PC-9 (cell line): Measurements from ENCODE around the gene SERINC5. TPM values are rescaled to one million over a fixed set of nuclear protein-coding genes. Genes with fewer than 3 reads are reported as not detected.

Source experiments
- BruUV-seq: library from RNA; stranded (reverse); fragments of 400-500 nt; replicated peaks from 2 replicates; lab custom pipeline; 2021; lab: Mats Ljungman, UMichigan
- CTCF ChIA-PET: fragments of 300-600 bp; sonication (Branson Sonifier 250); formaldehyde crosslinking; loops from one replicate; lab custom pipeline; 2022; ENCODE audit warnings: antibody characterized with exemption; lab: Charles Lee
- POLR2A ChIA-PET: fragments of 300-600 bp; sonication (Branson Sonifier 250); formaldehyde crosslinking; loops from one replicate; lab custom pipeline; 2022; ENCODE audit warnings: antibody characterized with exemption; ENCODE audit not compliant: unreplicated experiment; lab: Charles Lee
- DNase-seq, 2 experiments: peaks; one replicate each; pipeline versions ENCODE4 v3.0.0 to v3.0.0-alpha.2; 2015 to 2022; ENCODE audit warnings: mixed read lengths in 1 of 2
- H2AFZ ChIP-seq: fragments of 200-600 bp; sonication (generic); 2 replicates; pipeline ENCODE4 v1.8.1; 2017; ENCODE audit warnings: antibody characterized with exemption
- H3F3A ChIP-seq: fragments of 200-600 bp; sonication (generic); 2 replicates; pipeline ENCODE4 v1.8.1; 2017; ENCODE audit warnings: antibody characterized with exemption, mild to moderate bottlenecking, low read depth; ENCODE audit not compliant: insufficient read depth
- H3K27ac ChIP-seq: fragments of 200-600 bp; sonication (generic); 2 replicates; pipeline ENCODE4 v1.6.1; 2016; ENCODE audit warnings: mixed run types
- H3K27me3 ChIP-seq: fragments of 200-600 bp; sonication (generic); 2 replicates; pipeline ENCODE4 v1.6.1; 2016; ENCODE audit warnings: low read depth, mixed run types; ENCODE audit not compliant: insufficient read depth
- H3K36me3 ChIP-seq: fragments of 200-600 bp; sonication (generic); 2 replicates; pipeline ENCODE4 v1.6.1; 2016; ENCODE audit warnings: low read depth, mixed run types
- H3K4me1 ChIP-seq: fragments of 200-600 bp; sonication (generic); replicated peaks from 2 replicates; pipeline ENCODE4 v1.6.1; 2016; ENCODE audit warnings: mixed run types; ENCODE audit not compliant: insufficient read depth
- H3K4me2 ChIP-seq: fragments of 200-600 bp; sonication (generic); 2 replicates; pipeline ENCODE4 v1.6.1; 2017; ENCODE audit warnings: mixed run types
- H3K4me3 ChIP-seq: fragments of 200-600 bp; sonication (generic); 2 replicates; pipeline ENCODE4 v1.6.1; 2016; ENCODE audit warnings: mixed run types
- H3K79me2 ChIP-seq: fragments of 200-600 bp; sonication (generic); 2 replicates; pipeline ENCODE4 v1.6.1; 2017; ENCODE audit warnings: low read depth, mixed run types
- H3K9me2 ChIP-seq: fragments of 200-600 bp; sonication (generic); 2 replicates; pipeline ENCODE4 v1.8.1; 2017; ENCODE audit warnings: mild to moderate bottlenecking; ENCODE audit not compliant: insufficient read depth
- H3K9me3 ChIP-seq: fragments of 200-600 bp; sonication (generic); 2 replicates; pipeline ENCODE4 v1.8.1; 2016; ENCODE audit warnings: low read depth; ENCODE audit not compliant: insufficient read depth
- H4K20me1 ChIP-seq: fragments of 200-600 bp; sonication (generic); 2 replicates; pipeline ENCODE4 v1.8.1; 2017; ENCODE audit not compliant: insufficient read depth
- EZH2 ChIP-seq: fragments of 200-600 bp; sonication (generic); IDR thresholded peaks from 2 replicates; pipeline ENCODE4 v1.8.0; 2017; ENCODE audit warnings: antibody characterized with exemption, low read depth
- intact Hi-C: fragments of 100-400 bp; cut with micrococcal nuclease; formaldehyde crosslinking; loops from one replicate; pipeline ENCODE4 v1.10.0; 2022; ENCODE audit not compliant: unreplicated experiment
- total RNA-seq: library from RNA; stranded (reverse); gene quantifications from 2 replicates; pipeline ENCODE4 v1.2.3, GENCODE V29; 2021
- TF ChIP-seq, protein P1 (sequence below): fragments of 200-600 bp; sonication (generic); conservative IDR thresholded peaks from 2 replicates; pipeline ENCODE4 v1.6.1; 2017; ENCODE audit warnings: mixed run types, antibody characterized with exemption, mild to moderate bottlenecking, moderate library complexity

The SERINC5 gene
- total RNA-seq, 1 experiment from 2014 or later = 68.8 TPM

DNA sequence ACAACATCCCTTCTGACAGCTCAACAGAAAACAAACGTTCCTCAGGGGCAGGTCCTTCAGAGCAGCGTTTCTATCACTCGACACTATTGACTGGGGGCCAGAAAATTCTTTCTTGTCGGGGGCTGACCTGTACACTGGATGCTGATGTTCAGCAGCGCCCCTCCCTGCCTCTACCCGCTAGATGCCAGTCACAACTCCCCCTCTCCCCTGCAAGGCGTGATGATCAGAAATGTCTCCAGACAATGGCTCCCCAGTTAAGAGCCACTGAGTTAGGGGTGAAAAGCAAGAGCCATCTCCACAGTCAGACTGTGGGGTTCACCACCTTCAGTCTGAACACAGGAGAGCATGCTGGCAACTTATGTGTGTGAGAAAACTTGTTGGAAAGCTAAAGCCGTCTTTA lies 39.8 kb downstream of the SERINC5 start:
- TF ChIP-seq, protein P1, sequence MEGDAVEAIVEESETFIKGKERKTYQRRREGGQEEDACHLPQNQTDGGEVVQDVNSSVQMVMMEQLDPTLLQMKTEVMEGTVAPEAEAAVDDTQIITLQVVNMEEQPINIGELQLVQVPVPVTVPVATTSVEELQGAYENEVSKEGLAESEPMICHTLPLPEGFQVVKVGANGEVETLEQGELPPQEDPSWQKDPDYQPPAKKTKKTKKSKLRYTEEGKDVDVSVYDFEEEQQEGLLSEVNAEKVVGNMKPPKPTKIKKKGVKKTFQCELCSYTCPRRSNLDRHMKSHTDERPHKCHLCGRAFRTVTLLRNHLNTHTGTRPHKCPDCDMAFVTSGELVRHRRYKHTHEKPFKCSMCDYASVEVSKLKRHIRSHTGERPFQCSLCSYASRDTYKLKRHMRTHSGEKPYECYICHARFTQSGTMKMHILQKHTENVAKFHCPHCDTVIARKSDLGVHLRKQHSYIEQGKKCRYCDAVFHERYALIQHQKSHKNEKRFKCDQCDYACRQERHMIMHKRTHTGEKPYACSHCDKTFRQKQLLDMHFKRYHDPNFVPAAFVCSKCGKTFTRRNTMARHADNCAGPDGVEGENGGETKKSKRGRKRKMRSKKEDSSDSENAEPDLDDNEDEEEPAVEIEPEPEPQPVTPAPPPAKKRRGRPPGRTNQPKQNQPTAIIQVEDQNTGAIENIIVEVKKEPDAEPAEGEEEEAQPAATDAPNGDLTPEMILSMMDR = no peak
- TF ChIP-seq EZH2 = no peak
- ChIA-PET POLR2A (no interaction called here), CTCF (no interaction called here)
- no peak for DNase-seq
- peaks cover 29% of the 10 kb centered on the region for H3F3A ChIP-seq
- BruUV-seq = no TSS peak
- no peaks in the 10 kb centered on the region for H3K9me2 ChIP-seq
- H3K4me1 ChIP-seq = peaks cover 52% of the 10 kb centered on the region
- H2AFZ ChIP-seq = no peak overlapping the region
- intact Hi-C loops = no loop called here
- H3K27me3 ChIP-seq = no peaks in the 10 kb centered on the region
- H3K36me3 ChIP-seq = peaks cover 18% of the 10 kb centered on the region
- H3K9me3 ChIP-seq = no peaks in the 10 kb centered on the region
- no peaks in the 10 kb centered on the region for H4K20me1 ChIP-seq
- peak overlapping the region; percentile 88 for H3K27ac ChIP-seq
- no peak overlapping the region for H3K4me3 ChIP-seq
- peaks cover 85% of the 10 kb centered on the region for H3K79me2 ChIP-seq
- H3K4me2 ChIP-seq = no peak overlapping the region

DNA sequence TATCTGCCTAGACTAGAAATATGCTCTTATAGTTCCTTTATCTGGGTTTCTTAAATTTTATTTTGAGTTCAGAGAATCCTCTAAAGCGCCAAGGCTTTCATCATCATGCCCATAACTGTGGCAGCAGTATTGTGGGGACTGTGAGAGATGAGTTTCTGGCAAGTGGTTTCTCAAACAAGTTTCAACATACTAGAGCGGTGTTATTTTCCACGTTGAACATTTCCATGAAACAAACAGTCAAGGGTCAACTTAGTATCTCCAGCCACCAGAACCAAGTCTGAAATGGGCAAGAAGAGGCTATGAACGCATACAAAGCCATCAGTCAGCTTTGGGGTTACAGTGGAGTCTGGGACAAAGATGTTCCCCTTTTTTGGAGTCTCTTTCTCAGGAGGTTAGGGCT lies 40.3 kb downstream of the SERINC5 start:
- no peak for TF ChIP-seq EZH2
- TF ChIP-seq, protein P1 = no peak
- Histone ChIP-seq H3K27me3 (no peaks in the 10 kb centered on the region), H3F3A (peaks cover 29% of the 10 kb centered on the region), H3K4me3 (no peak overlapping the region), H3K36me3 (peaks cover 21% of the 10 kb centered on the region), H3K9me2 (no peaks in the 10 kb centered on the region), H4K20me1 (no peaks in the 10 kb centered on the region), H3K9me3 (no peaks in the 10 kb centered on the region), H3K4me2 (peak overlapping the region; percentile 65; the same call in 1 of the 2 replicates), H3K79me2 (peaks cover 86% of the 10 kb centered on the region), H2AFZ (no peak overlapping the region), H3K4me1 (peaks cover 49% of the 10 kb centered on the region), H3K27ac (peak overlapping the region; percentile 88)
- POLR2A ChIA-PET = no interaction called here
- CTCF ChIA-PET = no interaction called here
- no TSS peak for BruUV-seq
- no peak for DNase-seq
- intact Hi-C loops = loop anchor here (2.0 kb wide), 1 partner anchor 29 kb away; no protein-coding TSS in a partner anchor

DNA sequence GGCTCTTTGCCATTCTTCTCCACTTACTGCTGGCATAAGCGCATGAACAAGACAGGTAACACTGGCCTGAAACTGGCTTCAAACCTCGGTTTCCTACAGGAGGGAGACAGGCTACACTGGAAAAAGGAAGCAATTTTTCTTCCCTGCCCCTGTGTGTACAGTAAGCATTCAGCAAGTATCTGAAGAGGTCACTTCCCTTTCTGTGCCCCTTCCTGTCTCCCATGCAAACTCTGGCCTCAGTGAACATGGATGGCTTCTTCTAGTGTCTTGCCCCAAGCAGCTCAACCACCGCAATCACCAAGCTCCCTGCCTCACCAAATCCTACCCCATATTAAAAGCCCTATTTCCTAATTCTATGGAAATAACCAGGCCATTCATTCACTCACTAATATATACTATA lies 42.4 kb downstream of the SERINC5 start:
- ChIA-PET POLR2A (no interaction called here), CTCF (no interaction called here)
- H3K27me3 ChIP-seq = no peaks in the 10 kb centered on the region
- H3K4me2 ChIP-seq = peak overlapping the region; percentile 65
- H3K79me2 ChIP-seq = peaks cover 88% of the 10 kb centered on the region
- peaks cover 29% of the 10 kb centered on the region for H3F3A ChIP-seq
- H3K4me3 ChIP-seq = 0 out of 2 replicates have a peak overlapping the region, but pooled peaks have one; percentile 3
- peaks cover 20% of the 10 kb centered on the region for H3K36me3 ChIP-seq
- H3K27ac ChIP-seq = peak overlapping the region; percentile 88
- no peaks in the 10 kb centered on the region for H3K9me2 ChIP-seq
- H4K20me1 ChIP-seq = no peaks in the 10 kb centered on the region
- TF ChIP-seq, protein P1 = no peak
- TF ChIP-seq EZH2 = no peak
- intact Hi-C loops = no loop called here
- no peak overlapping the region for H2AFZ ChIP-seq
- TSS peak; percentile 27 for BruUV-seq
- peaks cover 45% of the 10 kb centered on the region for H3K4me1 ChIP-seq
- DNase-seq = no peak
- H3K9me3 ChIP-seq = no peaks in the 10 kb centered on the region
